ENCODE measurements around the gene GALNT13. TPM values are rescaled to one million over a fixed set of nuclear protein-coding genes. Genes with fewer than 3 reads are reported as not detected.

Gene GALNT13
- total and polyA plus RNA-seq, 2 donors (not counting 1 experiment from before 2014, with no cell fraction given): 0.17 TPM; not detected in 1

DNA sequence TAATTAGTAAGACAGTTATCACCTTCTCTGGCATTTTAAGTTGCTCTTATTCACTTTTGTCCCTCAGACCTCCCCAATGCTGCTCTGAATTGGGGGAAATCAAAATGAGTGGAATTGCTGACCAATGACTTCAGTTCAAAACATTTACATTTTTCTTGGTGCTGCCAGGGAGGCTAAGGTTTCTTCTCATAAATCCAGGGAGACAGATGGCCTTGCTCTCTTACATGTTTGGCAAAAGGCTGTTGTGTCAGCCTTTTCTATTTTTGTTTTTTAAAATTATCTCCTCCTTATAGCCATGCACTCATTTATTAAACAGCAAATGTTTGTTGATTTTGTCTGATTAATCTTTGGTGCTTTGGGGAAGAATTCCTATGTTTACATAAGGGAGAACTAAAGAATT, 82.0 kb downstream of the GALNT13 start:
- Histone ChIP-seq H3K36me3 (ENCODE audit: control insufficient read depth, insufficient read depth, low read length) (no peaks in the 10 kb centered on the region), H3K79me2 (ENCODE audit: control insufficient read depth, insufficient read depth, low read length) (no peaks in the 10 kb centered on the region), H3K4me1 (ENCODE audit: control insufficient read depth, extremely low read depth, insufficient read depth, low read length) (no peaks in the 10 kb centered on the region), H3K4me3 (replicated peaks in 1 of 4; ENCODE audit: control extremely low read depth in 1 of 4, insufficient read depth in 1 of 4, low read depth in 3 of 4, low read length in 4 of 4) (no peak overlapping the region), H3K27me3 (ENCODE audit: control insufficient read depth, insufficient read depth, low read length) (no peaks in the 10 kb centered on the region), H3K27ac (ENCODE audit: insufficient read depth, low read length) (no peak overlapping the region), H3K9me3 (ENCODE audit: control insufficient read depth, insufficient read depth, low read depth, low read length) (no peaks in the 10 kb centered on the region), H2AFZ (ENCODE audit: low read length) (no peak overlapping the region), H3K4me2 (ENCODE audit: extremely low read depth, insufficient read depth, low read length) (no peak overlapping the region), H4K20me1 (ENCODE audit: control insufficient read depth, extremely low read depth, insufficient read depth, low read length) (no peaks in the 10 kb centered on the region), H3K9ac (ENCODE audit: insufficient read depth, low read length) (no peak overlapping the region)
- peak in 1 of 2 donors; percentile 5 for DNase-seq (ENCODE audit: low read depth in 2 of 2)
- TF ChIP-seq, protein P1, sequence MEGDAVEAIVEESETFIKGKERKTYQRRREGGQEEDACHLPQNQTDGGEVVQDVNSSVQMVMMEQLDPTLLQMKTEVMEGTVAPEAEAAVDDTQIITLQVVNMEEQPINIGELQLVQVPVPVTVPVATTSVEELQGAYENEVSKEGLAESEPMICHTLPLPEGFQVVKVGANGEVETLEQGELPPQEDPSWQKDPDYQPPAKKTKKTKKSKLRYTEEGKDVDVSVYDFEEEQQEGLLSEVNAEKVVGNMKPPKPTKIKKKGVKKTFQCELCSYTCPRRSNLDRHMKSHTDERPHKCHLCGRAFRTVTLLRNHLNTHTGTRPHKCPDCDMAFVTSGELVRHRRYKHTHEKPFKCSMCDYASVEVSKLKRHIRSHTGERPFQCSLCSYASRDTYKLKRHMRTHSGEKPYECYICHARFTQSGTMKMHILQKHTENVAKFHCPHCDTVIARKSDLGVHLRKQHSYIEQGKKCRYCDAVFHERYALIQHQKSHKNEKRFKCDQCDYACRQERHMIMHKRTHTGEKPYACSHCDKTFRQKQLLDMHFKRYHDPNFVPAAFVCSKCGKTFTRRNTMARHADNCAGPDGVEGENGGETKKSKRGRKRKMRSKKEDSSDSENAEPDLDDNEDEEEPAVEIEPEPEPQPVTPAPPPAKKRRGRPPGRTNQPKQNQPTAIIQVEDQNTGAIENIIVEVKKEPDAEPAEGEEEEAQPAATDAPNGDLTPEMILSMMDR (conservative IDR thresholded peaks at IDR 0.05 in 1 of 2, IDR thresholded peaks at IDR 0.05 in 1 of 2; ENCODE audit: low read depth in 1 of 2, low read length in 2 of 2): no peak
- no peak for TF ChIP-seq EZH2 (IDR thresholded peaks at IDR 0.05; ENCODE audit: low read length, missing control alignments)

DNA sequence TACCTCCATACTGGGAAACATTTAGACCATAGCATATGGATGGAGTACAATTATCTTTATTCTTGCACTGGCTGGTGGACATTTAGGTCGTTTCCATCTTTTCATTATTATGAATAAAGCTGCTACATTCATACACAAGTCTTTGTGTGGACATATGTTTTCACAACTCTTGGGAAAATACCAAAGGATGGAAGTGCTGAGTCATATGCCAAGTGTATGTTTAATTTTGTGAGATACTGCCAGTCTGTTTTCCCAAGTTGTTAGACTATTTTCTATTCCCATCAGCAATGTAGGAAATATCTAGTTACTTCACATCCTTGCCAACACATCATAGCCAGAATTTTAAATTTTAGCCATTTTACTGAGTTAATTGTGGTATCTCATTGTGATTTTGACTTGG, 91.5 kb downstream of the GALNT13 start:
- H3K79me2 ChIP-seq (ENCODE audit: control insufficient read depth, insufficient read depth, low read length): no peaks in the 10 kb centered on the region
- no peak overlapping the region for H3K4me3 ChIP-seq (replicated peaks in 1 of 4; ENCODE audit: control extremely low read depth in 1 of 4, insufficient read depth in 1 of 4, low read depth in 3 of 4, low read length in 4 of 4)
- no peak overlapping the region for H3K27ac ChIP-seq (ENCODE audit: insufficient read depth, low read length)
- no peak overlapping the region for H2AFZ ChIP-seq (ENCODE audit: low read length)
- no peak overlapping the region for H3K4me2 ChIP-seq (ENCODE audit: extremely low read depth, insufficient read depth, low read length)
- no peaks in the 10 kb centered on the region for H4K20me1 ChIP-seq (ENCODE audit: control insufficient read depth, extremely low read depth, insufficient read depth, low read length)
- no peak for TF ChIP-seq EZH2 (IDR thresholded peaks at IDR 0.05; ENCODE audit: low read length, missing control alignments)
- TF ChIP-seq, protein P1 (conservative IDR thresholded peaks at IDR 0.05 in 1 of 2, IDR thresholded peaks at IDR 0.05 in 1 of 2; ENCODE audit: low read depth in 1 of 2, low read length in 2 of 2): no peak
- peak; percentile 10 to 20 for DNase-seq (ENCODE audit: low read depth in 2 of 2)
- no peaks in the 10 kb centered on the region for H3K9me3 ChIP-seq (ENCODE audit: control insufficient read depth, insufficient read depth, low read depth, low read length)
- no peaks in the 10 kb centered on the region for H3K27me3 ChIP-seq (ENCODE audit: control insufficient read depth, insufficient read depth, low read length)
- H3K9ac ChIP-seq (ENCODE audit: insufficient read depth, low read length): no peak overlapping the region
- no peaks in the 10 kb centered on the region for H3K36me3 ChIP-seq (ENCODE audit: control insufficient read depth, insufficient read depth, low read length)
- H3K4me1 ChIP-seq (ENCODE audit: control insufficient read depth, extremely low read depth, insufficient read depth, low read length): no peaks in the 10 kb centered on the region

DNA sequence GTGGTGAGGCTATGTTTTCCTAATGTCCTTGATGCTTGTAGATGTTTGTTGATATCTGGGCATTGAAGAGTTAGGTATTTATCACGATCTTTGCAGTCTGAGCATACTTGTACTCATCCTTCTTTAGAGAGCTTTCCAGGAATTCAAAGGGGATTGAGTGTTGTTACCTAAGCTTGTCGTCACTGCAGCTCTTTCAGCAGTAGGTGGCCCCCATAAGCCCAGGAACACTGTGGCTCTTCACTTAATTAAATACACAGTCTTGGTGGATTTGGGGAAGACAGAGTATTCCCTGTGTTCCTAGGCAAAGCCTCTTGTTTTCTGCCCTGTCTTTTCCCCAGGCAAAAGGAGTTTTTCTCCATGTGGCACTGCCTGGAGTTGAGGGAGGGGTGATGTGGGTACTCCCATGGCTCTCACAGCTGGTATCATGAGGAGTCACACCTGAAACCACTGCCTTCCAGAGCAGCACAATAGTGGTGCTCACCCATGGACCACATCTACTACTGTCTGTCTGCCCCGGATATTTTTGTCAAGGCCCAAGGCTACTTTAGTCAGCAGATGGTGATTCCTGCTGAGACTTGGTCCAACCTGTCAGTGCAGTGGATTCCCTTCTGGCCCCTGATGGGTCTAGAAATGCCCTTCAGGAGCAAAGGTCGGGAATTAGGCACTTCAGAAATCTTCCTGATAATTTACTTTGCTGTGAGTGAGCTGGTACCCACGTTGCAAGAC, 95.7 kb downstream of the GALNT13 start:
- no peaks in the 10 kb centered on the region for H3K27me3 ChIP-seq (ENCODE audit: control insufficient read depth, insufficient read depth, low read length)
- H3K27ac ChIP-seq (ENCODE audit: insufficient read depth, low read length): no peak overlapping the region
- no peaks in the 10 kb centered on the region for H3K36me3 ChIP-seq (ENCODE audit: control insufficient read depth, insufficient read depth, low read length)
- H3K4me1 ChIP-seq (ENCODE audit: control insufficient read depth, extremely low read depth, insufficient read depth, low read length): no peaks in the 10 kb centered on the region
- no peak overlapping the region for H2AFZ ChIP-seq (ENCODE audit: low read length)
- DNase-seq (ENCODE audit: low read depth in 2 of 2): no peak
- H3K4me2 ChIP-seq (ENCODE audit: extremely low read depth, insufficient read depth, low read length): no peak overlapping the region
- no peaks in the 10 kb centered on the region for H3K9me3 ChIP-seq (ENCODE audit: control insufficient read depth, insufficient read depth, low read depth, low read length)
- TF ChIP-seq, protein P1 (conservative IDR thresholded peaks at IDR 0.05 in 1 of 2, IDR thresholded peaks at IDR 0.05 in 1 of 2; ENCODE audit: low read depth in 1 of 2, low read length in 2 of 2): no peak
- no peak for TF ChIP-seq EZH2 (IDR thresholded peaks at IDR 0.05; ENCODE audit: low read length, missing control alignments)
- no peaks in the 10 kb centered on the region for H4K20me1 ChIP-seq (ENCODE audit: control insufficient read depth, extremely low read depth, insufficient read depth, low read length)
- H3K4me3 ChIP-seq (replicated peaks in 1 of 4; ENCODE audit: control extremely low read depth in 1 of 4, insufficient read depth in 1 of 4, low read depth in 3 of 4, low read length in 4 of 4): no peak overlapping the region
- no peak overlapping the region for H3K9ac ChIP-seq (ENCODE audit: insufficient read depth, low read length)
- H3K79me2 ChIP-seq (ENCODE audit: control insufficient read depth, insufficient read depth, low read length): no peaks in the 10 kb centered on the region

Data from fibroblast of lung (primary cell).